GM21423 (cell line): Measurements from ENCODE around the gene DUOXA2.

ENCODE experiments used
- ATAC-seq: cut with Tn5 transposase; IDR thresholded peaks from one replicate; pipeline ENCODE4 v1.9.1; 2021; ENCODE audit warnings: mild to moderate bottlenecking, moderate library complexity; ENCODE audit not compliant: unreplicated experiment

Gene DUOXA2

DNA sequence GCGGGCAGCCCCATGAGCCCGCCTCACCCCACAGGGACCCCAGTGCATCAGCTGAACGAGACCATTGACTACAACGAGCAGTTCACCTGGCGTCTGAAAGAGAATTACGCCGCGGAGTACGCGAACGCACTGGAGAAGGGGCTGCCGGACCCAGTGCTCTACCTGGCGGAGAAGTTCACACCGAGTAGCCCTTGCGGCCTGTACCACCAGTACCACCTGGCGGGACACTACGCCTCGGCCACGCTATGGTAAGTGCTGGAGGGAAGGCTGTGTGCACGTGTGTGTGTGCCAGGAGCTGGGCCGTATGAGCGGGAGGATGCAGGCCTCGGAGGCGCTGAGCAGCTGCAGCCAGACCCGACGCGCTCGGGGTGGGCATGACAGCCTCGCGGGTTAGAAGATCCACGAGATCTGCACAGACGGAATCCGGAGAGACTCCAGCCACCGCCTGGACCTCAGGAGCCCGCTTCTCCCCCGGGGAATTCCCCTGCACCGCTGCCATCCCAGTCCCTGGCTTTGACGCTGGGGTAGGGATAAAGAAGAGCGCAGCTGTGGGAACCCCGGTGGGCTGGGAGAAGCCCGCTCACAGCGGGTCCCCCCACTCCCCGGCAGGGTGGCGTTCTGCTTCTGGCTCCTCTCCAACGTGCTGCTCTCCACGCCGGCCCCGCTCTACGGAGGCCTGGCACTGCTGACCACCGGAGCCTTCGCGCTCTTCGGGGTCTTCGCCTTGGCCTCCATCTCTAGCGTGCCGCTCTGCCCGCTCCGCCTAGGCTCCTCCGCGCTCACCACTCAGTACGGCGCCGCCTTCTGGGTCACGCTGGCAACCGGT, 2.6 kb downstream of the DUOXA2 start:
- no peak for ATAC-seq

DNA sequence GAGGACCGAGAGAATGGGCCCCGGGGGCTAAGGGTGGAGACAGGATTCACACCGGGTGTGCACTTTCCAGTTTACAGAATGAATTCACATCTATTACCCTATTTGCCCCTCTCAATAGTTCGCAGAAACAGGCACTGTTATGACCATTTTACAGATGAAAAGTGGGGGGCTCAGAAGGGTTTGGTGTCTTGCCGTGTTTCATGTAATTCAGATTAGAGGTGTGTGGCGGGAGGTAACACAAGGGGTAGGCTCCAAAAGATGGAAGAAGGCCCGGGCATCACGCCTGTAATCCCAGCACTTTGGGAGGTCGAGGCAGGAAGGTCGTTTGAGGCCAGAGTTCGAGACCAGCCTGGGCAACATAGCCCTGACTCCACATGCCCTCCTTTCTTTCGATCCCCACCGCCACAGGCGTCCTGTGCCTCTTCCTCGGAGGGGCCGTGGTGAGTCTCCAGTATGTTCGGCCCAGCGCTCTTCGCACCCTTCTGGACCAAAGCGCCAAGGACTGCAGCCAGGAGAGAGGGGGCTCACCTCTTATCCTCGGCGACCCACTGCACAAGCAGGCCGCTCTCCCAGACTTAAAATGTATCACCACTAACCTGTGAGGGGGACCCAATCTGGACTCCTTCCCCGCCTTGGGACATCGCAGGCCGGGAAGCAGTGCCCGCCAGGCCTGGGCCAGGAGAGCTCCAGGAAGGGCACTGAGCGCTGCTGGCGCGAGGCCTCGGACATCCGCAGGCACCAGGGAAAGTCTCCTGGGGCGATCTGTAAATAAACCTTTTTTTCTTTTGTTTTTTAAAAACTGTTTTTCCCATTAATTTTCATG, 3.4 kb downstream of the DUOXA2 start:
- ATAC-seq = peak; percentile 12

DNA sequence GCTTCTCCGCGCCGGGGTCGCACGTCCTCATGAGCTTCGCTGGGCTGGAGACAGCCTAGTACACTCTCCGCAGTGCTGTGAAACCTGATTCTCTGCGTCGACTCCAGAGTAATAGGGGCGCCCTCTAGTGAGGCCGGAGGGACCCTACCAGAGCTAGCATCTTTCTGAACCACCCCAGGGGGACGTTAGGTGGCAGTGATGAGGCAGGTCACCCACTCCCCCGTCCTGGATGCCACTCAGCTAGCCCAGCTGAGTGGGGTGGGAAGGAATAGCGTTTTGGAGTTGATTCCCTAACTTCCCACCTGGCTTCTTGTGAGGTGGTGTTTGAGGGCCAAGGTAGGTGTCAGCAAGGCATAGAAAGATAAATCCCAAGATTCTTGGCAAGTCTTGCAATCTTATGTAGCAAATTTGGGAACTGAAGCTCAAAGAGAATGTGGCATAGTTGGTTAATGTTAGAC, 4.0 kb downstream of the DUOXA2 start:
- peak; percentile 94 for ATAC-seq

DNA sequence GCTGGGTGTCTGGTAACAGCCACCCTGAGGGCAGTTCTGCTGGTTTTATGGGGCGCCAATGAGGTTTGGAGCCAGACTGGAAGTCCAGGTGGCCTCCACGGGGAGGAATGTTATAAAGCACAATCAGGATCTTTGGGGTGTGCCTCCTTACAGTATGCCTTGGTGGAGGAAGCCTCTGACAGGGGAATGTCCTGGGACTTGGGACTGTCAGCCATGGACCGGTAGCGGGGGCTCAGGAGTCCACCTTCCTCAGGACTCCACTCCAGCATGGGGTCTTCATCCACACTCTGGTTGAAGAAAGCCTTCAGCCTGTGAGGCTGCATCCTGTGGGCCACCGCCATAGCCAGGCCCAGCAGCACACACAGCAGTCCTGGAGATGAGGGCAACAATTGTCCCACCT, 4.9 kb downstream of the DUOXA2 start:
- no peak for ATAC-seq

DNA sequence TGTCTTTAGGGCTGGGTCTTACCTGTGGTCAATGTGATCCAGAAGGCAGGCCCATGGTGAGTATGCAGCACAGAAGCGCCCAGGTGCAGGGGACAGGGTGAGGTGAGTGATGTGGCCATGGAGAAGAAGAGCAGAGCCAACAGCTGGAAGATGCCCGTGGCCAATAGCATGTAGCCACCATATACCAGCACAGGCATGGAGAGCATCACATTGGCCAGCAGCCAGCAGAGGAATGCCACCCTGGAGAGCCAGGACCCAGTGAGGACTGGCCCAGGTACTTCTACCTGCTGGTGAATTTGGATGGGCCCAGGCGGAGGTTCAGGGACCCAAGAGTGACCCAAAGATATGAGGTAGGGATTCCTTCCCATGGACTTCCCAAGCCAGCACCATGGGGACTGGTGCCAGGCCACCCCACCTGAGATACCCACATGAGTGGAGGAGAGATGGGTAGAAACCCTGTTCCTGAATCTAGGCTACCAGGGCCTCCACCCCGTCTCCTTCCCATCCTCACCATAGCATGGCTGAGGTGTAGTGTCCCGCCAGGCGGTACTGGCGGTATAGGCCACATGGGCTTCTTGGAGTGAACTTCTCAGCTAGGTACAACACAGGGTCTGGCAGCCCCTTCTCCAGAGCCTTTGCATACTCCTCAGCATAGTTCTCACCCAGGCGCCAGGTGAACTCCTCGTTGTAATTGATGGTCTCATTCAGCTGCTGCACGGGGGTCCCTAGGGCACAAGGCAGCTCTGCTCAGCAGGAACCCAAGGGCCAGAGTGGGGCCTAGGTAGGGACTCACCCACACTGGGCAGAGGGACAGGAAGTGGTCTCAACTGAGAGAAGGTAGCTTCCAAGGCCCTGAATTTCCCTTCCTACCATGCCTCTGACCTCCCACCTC, 6.2 kb downstream of the DUOXA2 start:
- no peak for ATAC-seq

DNA sequence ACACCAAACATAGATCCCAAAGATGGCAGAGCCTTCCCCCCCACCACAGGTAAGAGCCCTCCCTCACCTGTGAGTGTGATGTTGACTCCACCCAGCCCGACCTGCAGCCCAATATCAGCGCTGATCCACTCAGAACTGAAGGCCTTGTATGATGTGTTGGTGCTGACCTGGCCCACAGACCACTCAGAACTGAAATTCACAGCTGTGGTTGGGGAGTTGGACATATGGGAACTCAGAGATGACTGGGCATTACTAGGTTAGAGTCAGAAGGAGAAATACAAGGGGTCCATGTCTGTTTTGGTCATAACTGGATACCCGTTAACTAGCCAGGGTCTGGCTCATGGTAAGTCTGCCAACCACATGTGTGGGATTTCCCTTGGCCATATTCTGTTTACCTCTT, 6.9 kb downstream of the DUOXA2 start:
- ATAC-seq = no peak

DNA sequence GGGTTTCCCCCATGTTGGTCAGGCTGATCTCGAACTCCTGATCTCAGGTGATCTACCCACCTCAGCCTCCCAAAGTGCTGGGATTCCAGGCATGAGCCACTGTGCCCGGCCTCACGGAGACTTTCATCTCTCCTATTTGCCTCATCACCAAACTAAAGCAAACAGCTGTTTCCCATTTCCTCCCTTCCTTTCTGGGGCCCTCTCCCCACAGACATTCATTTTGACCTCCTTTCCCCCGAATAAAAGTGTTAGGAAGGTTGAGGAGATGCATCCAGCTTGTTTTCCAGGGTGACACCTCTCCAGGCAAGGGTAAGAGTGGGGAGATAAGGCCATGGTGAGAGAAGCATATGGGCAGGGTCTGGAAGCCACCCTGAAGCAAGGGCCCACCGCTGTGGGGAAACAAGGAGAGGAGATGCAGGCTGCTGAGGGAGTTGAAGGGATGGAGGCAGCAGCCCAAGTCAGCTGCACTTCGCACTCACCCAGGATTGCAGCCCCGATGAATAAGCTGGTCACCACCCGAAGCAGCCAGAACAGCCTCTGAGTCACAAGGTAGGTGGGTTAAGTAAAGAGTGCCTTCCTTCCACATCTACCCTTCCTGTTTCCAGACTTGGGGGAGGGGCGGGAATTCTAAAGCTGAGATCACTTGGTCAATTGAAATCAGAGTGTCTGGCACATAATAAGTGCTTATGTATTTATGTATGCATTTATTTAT, 7.7 kb downstream of the DUOXA2 start:
- no peak for ATAC-seq

DNA sequence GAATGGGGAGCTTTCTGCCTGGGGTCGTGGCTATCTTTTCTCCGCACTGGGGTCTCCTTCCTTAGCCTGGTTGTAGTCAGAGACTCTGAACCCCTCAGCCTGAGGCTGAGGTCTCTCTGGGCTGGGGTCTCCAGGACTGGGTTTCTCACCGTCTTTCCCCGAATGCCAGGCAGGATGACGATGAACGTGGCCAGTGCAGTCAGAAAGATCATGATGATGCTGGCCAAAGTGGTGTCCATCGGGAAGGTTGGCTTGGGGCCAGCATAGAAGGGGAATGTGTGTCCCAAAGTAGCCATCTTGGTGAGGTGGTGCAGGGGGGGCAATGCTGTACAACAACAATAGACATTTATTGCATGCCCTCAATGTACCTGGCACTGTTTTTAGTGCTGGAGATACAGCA, 8.6 kb downstream of the DUOXA2 start:
- no peak for ATAC-seq

DNA sequence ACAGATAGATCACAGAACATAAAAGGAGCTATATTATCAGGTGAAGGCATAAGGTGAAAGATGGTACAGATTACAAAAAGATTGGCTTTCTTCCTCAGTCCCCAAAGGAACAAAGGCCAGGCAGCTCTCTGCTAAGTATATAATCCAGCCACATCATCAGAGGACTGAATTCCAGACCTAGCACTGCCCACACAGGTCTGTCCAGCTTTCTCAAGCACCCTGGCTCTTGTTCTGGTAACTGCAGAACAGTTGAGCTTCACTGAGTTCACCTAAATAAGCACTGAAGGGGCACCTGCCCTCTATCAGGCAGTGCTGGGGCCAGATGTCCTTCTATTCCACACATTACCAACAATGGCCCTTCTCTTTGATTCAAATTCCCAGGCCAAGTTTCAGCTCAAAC, 9.3 kb downstream of the DUOXA2 start:
- ATAC-seq = no peak

DNA sequence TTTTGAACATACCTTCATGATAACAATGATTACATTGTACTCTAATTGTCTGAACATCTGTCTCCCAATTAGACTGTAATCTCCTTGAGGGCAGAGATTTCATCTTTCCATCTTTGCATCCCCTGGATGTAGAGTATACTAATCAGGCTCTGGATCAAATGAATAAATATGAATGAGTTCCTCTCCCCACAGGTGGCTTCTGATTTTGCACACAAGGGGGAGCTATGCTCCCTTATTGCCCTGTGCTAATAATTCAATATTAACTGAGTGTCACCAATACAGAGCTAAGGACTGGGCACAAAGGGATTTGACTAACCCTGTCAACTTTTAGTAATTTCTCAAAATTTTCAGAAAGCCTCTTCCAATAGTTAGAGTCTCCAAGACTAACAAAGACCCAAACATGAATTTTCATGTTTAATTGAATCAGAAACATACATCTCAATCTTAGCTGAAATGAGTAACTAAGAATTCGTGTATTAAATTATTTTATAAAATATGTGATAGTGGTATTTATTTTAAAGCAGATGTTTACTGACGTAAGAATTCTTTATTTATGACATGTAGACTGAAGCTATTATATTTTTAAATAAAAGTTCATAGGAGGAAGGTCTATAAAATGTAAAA, 12.5 kb downstream of the DUOXA2 start:
- no peak for ATAC-seq

DNA sequence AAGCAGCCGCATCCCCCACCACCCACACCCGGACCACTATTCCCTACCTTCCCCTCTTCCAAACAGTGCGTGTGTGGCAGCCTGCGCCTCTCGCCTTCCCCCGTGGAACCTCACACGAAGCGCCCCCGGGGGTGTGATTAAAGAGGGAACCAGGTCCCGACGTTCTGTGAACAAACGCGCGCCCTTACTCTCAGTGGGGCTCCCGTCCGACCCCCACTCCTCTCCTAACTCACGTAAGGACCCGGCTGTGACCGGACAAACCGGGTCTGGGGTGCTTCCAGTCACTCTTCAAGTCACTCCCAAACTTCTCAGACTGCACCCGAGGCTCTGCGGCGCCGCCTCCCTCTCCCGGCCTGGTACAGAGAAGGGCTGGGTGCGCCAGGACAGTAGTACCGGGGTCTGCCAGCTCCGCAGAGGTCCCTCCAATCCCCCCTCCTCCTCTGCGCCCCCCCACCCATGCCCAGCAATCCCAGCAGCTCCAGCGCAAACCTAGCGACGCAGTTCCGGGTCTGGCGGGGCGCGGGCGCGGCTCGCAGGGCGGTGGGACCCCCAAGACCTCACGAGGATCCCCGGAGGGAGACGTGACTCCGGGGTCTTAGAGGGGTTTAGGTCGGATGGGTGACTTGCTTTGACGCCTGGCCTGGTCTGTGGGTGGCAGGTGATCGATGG, 15.0 kb downstream of the DUOXA2 start:
- ATAC-seq = no peak

DNA sequence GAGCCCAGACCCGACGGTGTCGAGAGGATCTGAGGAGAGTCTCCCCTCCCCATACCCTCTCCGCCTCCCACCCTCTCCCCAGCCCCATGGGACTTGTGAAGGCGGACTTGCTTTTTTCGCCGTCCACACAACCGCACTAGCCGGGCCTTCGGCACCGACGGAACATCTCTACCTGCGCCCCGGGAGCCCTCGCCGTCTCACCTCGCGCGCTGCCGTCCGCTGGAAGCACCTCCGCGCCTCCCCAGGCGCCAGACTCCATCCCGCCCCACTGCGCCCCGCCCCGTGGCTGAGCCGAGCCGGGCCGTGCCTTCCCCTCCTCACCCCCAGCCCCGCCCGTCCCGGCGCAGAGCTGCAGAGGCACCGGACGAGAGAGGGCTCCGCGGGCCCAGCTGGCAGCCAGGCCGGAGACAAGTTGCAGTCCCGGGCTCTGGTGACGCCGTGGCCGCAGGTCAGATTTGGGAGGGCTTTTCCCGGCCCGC, 15.6 kb downstream of the DUOXA2 start, which contains the start of the genes DUOX1 and DUOXA1:
Gene DUOX1, plus strand, starts transcription at position 344 of the 479 bp plus-strand sequence. CDS start 1,973 bp downstream, outside the sequence.
Gene DUOXA1, minus strand, starts transcription at position 229 of the 479 bp plus-strand sequence. CDS start 6,865 bp downstream, outside the sequence.
- ATAC-seq = no peak

DNA sequence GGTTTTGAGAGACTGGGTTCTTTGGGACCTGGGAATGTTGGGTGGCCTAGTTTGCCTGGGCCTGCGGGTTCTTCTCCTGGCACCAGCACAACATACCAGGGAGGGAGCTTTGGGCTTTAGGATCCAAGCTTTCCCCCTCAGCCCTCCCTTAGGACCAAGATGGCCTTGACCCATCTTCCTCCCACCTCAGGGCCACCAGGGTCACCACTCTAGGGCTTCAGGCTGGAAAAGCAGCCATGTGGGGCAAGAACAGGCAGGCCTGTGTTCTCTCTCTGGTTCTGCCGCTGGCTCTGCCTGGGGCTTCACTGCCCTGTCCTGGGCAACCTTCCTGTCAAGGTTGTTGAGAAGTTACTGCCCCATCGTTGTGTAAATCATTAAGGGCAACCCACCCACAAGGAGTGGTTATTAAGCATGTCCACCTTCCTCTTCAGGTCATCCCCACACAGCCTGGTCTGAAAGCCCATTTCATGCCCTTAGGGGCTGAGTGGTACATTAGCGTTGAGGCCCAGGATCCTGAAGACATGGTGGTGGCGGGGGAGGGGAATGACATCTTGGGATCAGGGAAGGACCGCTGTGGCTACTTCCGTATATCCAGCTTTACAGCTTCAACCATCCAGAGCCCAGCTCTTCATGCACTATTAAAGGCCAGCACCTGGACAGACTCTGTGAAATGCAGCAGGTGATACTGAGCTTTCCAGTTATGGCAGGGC, 16.3 kb downstream of the DUOXA2 start:
- no peak for ATAC-seq

DNA sequence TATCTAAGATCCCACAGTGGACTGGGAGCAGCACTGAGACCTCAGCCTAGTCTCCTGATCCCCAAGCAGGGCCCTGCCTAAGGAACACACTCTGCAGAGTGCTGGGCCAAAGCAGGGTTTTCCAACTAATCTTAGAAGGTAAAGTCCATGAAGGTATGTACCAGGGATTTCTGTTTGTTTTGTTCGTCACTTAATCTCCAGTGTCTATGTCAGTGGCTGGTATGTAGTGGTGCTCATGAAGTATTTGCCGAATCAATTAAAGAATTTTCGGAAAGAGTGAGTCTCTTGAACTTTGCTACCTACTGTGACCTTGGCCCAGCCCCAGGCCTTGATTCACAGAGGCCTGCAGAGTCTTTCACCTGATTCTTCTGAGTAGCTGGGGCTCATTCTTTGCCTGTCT, 17.4 kb downstream of the DUOXA2 start:
- ATAC-seq = no peak

DNA sequence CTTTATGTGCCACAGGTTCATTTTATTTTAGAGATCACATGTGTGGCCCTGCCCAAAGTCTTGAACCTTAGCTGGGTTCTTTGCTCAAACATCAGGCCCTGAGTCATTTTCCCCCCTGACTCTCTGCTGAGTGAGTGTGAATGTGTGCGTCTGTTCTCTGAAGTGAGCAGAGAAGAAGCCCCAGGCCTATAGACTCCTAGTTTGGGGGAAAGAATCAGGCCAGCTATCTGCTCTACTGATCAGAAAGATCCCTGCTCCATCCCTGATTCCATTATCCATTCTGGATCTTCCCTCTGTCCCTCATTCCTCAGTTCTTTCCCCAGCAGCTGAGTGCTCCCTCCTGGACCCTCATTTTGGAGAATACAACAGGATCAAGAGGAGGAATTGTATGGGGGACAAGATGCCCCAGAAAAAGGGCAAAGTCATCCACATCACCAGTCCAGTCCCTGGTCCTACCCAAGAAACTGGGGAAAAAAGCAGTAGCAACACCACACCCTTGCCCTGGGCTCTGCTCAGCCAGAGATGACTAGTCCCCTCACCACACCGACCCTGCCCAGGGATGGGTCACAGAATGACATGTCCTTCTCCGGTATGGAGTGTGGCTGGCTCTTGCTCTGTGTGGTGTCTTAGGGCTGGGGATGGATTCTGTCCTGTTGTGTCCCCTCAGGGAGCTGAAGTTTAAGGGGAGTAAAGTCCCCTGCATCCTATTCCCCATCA, 18.9 kb downstream of the DUOXA2 start:
- no peak for ATAC-seq

DNA sequence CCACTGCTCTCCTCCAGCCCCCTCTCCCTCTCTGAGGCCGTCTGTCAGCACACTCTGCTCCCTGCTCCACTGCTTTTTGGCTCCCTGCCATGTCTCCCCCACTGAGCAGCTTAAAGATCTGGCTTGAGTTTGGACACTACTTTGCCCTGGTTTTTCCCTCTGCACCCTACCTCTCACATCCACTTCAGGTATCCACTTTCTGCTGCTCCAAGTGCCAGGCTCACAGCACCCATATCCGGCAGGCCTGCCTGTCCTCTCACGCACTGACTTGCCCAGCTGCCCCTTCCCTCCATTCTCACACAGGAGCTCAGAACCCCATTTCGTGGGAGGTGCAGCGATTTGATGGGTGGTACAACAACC, 19.4 kb downstream of the DUOXA2 start:
- ATAC-seq = no peak

DNA sequence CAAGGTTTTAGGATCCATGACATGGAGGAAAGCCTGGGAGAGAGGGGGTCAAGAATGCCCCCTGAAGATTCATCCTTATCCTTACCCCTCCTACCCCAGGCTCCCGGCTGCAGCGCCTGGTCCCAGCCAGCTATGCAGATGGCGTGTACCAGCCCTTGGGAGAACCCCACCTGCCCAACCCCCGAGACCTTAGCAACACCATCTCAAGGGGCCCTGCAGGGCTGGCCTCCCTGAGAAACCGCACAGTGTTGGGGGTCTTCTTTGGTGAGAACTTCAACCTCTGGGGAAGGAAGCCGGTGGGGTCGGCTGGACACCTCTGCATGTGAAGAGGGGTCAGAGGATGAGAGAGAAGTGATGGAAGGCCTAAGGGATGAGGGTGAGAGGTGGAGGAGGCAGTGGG, 19.9 kb downstream of the DUOXA2 start:
- ATAC-seq = no peak
